ENCODE data around the gene PARVA. TPM values are rescaled to one million over a fixed set of nuclear protein-coding genes. Genes with fewer than 3 reads are reported as not detected.

PARVA gene
- total RNA-seq, 1 donor = under 0.01 TPM

DNA sequence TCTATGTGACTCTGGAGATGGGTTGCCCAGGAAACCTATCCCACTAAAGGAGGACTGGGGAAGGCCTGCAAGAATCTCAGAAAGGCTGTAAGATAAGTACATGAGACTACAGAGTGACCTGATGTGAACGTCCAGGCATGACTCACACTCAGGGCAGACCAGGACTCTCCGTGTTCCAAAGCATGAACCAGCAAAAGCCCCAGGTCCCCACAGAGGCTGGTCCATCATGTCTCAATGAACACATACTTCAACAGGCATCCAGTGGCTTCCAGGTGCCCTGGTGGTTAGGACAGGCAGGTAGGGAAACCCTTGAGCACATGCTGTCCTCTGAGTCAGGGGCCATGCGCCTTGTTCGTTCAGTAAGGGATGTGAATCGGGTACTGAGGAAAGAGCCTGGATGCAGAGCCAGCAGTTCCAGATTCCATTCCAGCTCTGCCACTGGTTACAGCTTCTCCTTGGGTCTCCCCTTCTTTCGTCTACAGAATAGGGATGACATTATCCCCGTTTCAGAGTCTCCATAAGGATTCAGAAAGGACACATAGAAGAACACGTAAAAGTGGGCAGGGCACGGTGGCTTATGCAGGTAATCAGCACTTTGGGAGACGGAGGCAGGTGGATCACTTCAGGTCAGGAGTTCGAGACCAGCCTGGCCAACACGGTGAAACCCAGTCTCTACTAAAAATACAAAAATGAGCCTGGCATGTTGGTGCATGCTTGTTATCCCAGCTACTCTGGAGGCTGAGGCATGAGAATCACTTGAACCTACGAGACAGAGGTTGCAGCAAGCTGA lies 167.8 kb downstream of the PARVA start:
- no peak for DNase-seq (ENCODE audit: low read depth in 2 of 3, low spot score in 2 of 3)

DNA sequence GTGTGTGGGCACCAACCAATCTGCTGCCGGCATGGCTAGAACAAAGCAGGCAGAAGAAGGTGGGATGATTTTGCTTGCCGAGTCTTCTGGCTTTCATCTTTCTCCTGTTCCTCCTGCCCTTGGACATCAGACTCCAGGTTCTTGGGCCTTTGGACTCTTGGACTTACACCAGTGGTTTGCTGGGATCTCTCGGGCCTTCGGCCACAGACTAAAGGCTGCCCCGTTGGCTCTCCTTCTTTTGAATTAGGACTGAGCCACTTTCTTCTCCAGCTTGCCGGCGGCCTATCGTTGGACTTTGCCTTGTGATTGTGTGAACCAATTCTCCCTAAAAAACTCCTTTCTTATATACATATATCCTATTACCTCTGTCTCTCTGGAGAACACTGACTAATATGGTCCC lies 168.8 kb downstream of the PARVA start:
- DNase-seq (ENCODE audit: low read depth in 2 of 3, low spot score in 2 of 3) = no peak

DNA sequence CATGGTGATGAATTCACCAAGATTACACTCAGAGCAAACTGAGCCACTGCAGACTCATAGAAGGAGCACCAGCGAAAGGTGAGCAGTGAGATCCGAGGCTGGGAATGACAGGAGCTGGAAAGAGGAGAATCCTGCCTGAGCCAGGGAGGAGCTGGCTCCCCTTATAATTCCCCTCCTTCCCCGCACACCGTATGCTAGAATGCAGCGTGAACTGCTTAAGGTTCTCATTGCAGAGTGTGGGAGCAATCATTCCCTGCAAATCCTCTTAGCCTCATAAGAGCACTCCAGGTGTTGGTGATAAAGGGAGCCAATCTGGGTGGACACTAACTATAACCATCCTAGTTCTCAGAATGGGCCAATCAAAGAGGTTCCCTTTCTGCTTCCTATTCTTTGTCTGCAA lies 169.3 kb downstream of the PARVA start:
- DNase-seq (ENCODE audit: low read depth in 2 of 3, low spot score in 2 of 3) = no peak

DNA sequence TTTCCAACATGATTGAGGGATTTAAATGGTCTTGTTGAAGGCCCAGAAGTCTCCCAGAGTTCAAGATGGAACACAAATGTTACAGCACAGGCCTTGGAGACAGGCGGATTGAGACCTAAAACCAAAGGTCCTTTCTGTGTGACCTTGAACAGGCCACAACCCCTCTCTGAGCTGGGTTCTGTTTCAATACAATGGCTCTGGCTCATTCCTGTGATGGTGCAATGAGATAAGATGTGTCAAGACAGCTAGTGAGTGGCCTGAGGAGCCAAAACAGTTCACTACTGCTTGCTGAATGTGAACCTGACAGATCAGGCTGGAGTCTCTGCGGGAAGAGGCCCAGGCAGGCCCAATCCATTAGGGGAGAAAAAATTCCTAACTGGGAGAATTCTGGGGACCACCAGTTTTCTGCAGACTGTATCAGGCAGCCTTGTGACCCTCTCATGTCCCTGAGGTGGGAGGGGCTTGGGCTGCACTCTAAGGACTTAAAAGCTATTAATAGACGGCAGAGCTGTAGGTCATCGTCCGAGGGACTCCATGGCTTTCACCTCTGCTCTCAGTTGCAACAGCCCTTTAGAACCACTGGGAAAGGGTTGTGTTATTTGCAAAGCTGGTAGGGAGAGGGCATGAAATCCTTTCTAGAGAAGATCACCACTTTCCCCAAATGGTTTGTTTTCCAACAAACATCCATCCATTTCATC lies 170.7 kb downstream of the PARVA start:
- DNase-seq (ENCODE audit: low read depth in 2 of 3, low spot score in 2 of 3) = no peak

DNA sequence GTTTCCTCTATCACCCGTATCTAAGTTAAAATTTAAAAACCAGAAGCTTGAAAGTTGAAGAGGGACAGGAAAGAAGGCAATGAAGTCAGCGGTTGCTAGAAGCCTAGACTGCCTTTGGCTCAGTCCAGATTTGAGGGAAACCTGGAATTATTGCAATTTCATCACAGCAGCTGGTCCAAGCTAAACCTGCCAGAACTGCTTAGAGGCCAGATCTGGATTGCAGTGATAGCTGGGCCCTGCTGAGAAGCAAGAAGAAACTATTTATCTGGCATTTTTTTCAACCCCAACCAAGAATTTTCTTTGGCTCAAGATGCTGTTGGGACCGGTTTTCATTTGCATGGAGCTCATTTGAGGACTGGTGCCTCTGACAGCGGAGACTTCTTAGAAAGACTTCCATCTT lies 175.3 kb downstream of the PARVA start:
- DNase-seq (ENCODE audit: low read depth in 2 of 3, low spot score in 2 of 3) = no peak

DNA sequence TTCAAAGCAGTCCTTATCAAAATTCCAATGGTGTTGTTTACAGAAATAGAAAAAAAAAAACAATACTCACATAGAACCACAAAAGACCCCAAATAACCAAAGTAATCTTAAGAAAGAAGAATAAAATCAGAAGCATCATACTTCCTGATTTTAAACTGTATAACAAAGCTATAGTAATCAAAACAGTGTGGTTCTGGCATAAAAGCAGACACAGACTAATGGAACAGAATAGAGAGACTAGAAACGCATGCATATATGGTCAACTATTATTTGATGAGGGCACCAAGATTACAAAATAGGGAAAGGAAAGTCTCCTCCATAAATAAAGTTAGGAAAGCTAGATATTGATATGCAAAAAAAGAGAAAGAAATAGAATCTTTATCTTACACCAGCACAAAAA lies 176.8 kb downstream of the PARVA start:
- DNase-seq (ENCODE audit: low read depth in 2 of 3, low spot score in 2 of 3) = no peak

DNA sequence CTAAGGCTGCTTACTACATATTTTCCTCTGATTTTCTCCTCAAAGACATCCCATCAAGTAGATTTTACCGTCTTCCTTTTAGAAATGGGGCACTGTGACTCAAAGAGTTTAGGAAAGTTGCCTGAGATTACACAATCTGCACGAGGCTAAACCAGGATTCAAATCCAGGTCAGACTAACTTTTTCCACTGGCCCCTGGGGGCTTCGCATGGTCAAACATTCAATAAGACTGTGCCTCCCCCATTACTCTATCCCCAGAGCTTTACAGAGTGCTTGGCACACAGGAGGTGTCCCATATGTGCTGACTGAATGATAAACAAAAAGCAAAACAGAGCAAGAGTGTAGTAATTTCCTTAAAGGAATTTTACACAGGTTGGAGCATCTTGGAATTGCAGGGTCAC lies 178.8 kb downstream of the PARVA start:
- DNase-seq (ENCODE audit: low read depth in 2 of 3, low spot score in 2 of 3) = no peak

DNA sequence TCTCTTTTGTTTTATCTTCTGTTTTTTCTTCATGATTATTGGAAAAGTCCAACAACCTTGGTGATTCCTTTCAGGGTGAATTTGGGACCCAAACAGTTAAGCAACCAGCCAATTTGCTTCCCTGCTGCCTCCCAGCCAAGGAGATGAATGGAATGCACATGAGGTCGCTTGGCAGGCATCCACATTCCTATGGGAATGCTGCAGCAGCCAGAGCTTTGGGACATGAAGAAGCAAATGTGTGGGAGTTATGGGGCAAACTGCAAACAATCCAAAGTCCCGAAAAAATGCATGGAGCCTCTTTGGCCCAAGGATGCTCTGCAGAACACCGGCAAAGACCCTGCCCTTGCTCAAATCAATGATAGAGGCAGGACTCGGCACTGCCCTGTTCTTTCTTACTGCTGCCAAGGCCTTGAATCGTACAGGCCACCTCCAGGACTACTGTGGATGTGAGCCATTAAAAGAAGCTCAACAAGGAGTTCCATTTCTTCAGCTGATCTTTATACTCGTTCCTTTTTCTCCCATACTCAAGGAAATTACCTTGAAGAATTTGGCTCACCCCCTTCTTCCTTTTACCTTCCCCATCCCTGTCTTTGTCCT lies 179.5 kb downstream of the PARVA start:
- no peak for DNase-seq (ENCODE audit: low read depth in 2 of 3, low spot score in 2 of 3)

DNA sequence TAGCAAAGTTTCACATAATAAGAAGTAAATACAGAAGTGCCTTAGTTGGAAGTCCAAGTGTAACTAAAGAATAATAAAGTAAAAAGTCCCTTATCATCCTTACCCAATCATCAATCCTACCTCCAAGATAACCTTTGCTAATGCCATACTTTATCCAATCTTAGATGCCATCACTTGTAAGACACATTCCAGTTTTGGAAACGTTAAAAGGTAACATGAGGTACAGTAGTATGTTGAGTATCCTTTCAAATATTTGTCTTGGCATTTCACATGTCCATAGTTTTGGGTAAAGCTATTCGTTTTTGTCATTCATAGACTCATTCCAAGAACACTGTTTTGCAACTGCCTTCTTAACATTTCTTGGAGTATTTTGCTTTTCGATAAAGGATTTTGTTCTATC lies 181.6 kb downstream of the PARVA start:
- no peak for DNase-seq (ENCODE audit: low read depth in 2 of 3, low spot score in 2 of 3)

DNA sequence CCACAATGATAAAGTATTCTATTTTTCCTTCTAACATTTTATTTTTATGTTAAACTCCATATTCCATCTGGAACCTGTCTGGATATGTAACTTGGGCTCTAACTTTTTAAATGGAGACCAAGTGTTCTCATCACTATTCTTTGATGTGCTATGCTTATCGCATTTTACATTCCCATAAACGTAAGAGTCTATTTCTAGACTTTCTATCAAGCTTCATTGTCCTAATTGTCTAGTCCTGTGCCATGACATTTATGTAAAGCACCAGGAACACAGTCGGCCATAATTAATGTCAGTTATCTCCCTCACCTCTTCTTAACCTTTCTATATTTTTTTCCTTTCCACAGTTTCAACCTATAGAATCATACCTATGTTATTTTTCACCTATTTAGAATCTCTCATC lies 183.0 kb downstream of the PARVA start:
- no peak for DNase-seq (ENCODE audit: low read depth in 2 of 3, low spot score in 2 of 3)

DNA sequence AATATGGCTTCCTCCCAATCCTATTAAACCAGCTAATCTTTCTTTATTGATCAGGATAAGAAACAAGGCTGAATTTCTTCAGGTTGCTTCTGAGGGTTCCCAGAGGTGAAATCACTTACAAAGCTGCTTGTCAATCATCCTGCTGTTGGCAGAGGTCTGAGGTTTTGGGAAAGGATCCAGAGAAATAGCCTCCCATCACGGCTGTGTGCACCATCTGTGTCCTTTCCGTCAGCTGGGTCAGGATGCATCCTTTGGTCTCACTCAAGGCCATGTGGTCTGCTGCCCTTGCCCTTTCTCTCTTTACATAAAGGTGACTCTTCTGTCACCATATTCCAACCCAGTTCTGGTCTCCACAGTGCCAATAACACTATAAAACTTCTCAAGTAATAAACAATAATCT lies 183.5 kb downstream of the PARVA start:
- DNase-seq (ENCODE audit: low read depth in 2 of 3, low spot score in 2 of 3) = no peak

DNA sequence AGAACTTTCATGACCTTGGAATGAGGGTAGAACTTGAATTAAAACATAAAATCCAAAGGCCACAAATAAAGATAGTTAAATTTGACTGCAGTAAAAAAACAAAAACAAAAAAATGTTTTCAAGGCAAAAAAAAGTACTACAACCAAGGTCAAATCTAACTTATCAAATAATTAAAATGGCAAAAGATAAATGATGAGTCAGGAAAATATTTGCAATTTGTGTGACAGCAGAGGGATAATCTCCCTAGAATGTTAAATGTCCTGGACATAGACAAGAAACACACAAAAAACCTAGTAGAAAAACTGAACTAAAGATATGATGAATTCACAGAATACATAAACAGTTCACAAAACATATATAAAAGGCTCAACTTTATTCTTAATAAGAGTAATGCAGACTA lies 186.6 kb downstream of the PARVA start:
- no peak for DNase-seq (ENCODE audit: low read depth in 2 of 3, low spot score in 2 of 3)

DNA sequence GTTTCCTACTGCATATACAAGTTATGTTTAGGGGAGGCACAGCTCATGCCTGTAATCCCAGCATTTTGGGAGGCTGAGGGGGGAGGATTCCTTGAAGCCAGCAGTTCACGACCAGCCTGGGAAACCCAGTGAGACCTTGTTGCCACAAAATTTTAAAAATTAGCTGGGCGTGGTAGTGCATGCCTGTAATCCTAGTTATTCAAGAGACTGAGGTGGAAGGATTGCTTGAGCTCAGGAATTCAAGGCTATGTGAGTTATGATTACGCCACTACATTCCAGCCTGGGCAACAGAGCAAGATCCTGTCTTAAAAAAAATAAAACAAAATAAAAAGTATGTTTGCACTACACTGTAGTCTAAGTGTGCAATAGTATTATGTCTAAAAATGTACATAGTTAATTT lies 188.0 kb downstream of the PARVA start:
- DNase-seq (ENCODE audit: low read depth in 2 of 3, low spot score in 2 of 3) = no peak

DNA sequence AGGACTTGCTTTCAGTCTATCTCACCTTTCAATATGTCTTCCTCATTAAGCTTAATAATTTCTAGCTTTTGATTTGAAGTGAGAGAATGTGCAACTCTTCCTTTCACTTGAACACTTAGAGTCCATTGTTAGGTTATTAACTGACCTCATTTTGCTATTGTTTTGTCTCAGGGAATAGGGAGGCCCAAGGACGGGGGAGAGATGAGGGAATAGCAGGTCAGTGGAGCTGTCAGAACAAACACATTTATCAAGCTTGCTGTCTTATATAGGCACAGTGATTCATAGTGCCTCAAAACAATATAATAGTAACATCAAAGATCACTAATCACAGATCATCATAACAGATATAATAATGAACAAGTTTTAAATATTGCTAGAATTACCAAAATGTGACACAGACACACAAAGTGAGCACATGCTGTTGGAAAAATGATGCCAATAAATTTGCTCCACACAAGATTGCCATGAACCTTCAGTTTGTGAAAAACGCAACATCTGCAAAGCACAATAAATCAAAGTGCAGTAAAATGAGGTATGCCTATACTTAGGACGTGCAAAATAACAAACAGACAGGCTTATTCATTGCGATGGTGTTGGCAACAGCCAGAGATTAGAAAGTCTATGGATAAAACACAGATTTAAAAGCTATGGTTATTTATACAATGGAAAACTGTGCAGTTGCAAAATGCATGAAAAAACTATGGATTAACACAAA lies 190.5 kb downstream of the PARVA start:
- DNase-seq (ENCODE audit: low read depth in 2 of 3, low spot score in 2 of 3) = no peak

DNA sequence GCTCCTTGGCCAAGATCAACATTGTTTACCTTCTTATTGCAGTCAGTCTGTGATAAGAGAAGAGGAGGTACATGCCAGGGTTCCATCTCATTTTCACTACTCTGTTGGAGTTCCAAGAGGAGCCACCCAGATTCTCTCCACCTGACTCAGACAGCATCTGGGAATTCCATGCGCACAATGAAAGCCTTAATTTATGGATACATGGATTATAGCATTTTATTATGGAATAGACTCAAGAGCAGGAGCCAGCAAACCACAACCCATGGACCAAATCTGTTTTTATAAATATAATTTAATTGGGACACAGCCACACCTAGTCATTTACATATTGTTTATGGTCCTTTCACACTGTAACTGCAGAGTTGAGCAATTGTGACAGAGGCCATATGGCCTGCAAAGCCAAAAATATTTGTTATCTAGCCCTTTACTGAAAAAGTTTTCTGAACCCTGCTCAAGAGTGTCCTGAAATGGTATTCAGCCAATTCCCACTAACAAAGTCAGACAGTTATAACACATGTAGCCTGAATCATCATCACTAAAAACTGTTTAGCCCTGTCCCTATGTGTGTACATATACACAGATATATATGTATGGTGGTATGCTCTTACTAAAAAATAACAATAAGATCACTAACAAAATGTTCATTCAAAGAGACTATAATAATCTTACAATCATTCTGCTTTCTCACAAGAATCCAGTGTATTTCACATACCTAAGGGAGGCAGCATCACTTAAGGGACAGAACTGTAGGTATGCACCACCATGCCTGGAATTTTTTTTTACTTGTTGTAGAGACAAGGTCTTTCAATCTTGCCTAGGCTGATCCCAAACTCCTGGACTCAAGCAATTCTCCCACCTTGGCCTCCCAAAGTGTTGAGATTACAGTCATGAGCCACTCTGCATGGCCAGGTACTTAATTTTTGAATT lies 192.4 kb downstream of the PARVA start:
- DNase-seq (ENCODE audit: low read depth in 2 of 3, low spot score in 2 of 3) = no peak

DNA sequence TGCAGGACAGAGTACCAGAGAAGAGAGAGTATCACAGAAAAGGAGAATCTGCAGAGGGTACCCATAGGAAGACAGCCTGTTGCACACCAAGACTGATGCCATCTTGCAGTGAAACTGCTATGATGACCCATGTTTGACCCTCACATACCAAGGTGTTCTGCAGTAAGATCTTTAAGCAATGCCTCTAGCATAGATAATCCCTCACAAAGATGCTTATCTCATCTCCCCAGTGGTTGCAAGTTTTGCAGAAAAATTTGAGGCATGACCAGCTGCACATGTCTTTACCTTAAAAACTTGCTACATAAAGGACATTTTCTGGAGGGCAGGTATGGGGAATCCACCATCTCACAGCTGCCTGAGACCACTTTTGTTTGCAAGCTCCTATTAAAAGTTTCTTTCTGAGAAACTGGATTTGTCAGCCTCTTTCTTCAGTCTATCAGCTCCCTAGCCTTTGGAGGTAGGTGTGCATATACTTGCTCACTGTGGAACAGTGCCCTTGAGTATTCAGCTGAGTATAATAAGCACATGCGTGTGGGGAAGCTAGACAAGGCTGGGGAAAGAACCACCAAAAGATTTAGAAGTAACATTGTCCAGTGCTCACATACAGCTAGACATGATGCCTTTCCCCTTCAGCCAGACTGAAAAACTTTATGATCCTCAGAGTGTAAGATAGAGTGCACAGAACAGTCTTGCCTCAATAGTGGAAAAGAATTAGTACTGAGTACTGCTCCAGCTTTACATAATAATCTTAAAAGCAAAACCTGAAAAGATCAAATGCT lies 196.5 kb downstream of the PARVA start:
- no peak for DNase-seq (ENCODE audit: low read depth in 2 of 3, low spot score in 2 of 3)

DNA sequence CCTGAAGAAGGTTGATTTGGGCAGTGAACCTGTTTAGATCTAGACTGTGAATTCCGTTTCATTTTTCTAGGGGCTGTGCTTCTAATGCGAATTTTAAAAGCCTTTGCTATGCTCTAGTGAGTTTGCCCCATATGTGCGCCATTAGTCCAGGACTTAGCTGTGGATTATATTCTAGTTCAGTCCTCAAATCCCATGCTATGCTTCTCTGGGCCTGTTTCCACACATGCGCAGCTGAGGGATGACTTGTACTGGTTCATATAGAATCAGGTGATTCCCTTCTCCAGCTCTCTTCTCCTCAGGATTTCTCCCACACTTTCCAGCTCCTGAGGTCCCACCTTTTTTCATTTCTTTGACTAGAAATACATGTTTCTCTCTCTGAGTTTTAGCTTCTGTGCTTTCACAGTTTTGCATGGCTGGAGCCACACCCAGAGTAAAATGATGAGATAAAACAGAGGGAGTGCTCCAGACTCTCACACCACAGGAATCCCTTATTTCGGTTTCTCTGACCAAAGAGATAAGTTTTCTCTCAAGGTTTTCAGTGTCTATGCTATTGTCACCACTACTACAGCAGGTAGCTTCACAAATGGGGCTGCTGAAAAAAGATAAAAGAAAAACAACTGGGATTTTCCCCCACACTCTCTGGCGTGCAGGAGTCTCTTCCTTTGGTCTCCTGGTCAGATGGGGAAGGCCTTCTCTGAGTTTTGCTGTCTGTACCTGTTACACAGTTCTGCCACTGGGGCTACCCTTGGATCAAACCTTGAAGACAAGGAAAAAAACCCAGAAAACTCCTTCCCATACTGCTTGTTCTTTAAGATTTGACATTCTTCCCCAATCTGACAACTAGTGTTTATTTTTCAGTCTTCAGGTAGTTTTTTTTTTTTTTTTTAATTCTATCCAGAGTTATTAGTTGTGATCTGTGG lies 200.6 kb downstream of the PARVA start:
- DNase-seq (ENCODE audit: low read depth in 2 of 3, low spot score in 2 of 3) = no peak

DNA sequence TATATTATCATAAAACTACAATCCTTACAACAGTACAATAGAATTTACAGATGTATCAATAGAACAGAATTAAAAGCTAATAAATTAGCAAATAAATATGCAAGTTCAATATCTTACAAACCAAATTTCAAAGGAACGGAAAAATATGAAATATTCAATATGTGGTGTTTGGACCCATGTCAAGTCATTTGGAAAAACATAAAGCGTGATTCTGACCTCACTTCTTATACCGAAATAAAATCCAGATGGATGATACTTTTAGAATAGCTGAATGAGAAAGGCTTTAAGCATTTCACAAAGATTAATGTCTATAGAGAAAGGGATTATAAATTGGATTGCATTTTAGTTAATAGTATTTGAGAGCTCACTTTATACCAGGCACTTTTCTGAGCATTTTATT lies 204.0 kb downstream of the PARVA start:
- no peak for DNase-seq (ENCODE audit: low read depth in 2 of 3, low spot score in 2 of 3)

DNA sequence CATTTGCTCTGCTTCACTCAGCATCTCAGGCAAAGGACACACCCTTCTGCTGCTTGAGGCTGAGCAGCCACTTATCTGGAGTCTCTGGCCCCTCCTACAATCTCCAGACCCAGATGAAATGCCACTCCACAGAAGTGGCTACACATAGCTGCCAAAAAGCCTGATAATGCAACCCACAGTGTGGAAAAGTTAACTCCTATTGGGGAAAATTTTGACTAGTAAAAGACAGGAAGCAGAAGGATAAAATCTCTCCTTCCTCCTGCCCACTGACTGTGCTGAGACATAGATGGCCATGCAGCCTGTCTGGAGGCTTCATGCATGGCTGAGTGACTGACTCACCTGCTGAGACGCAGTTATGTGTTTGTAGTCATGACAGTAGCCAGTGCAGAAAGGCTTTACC lies 204.6 kb downstream of the PARVA start:
- DNase-seq (ENCODE audit: low read depth in 2 of 3, low spot score in 2 of 3) = no peak
